Measurements from ENCODE around the gene MYL1.

MYL1 gene

GRCh38 chr2:210267698-210268097 is 47.3 kb downstream of the MYL1 start:
- no peak for DNase-seq (ENCODE audit: low read depth in 2 of 2)

DNA sequence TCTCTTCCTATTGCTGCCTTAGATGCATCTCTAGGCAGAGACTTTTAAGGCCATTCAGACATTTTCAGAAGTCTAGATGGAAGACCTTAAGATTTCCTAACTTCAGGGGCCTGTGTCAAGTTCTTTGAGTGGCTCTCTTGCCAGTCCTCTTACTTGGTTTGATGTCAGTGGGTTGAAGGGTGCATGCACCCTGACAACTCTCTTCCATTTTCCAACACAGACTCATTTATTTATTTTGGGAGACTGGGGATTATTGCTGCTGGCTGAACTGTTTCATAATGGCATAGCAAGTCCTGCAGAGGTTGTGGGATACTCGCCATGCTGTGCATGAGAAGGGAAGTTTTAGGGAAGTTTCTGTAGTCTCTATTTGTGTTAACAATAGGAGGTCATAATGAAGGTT is 50.7 kb downstream of the MYL1 start:
- DNase-seq (ENCODE audit: low read depth in 2 of 2), result no peak

DNA sequence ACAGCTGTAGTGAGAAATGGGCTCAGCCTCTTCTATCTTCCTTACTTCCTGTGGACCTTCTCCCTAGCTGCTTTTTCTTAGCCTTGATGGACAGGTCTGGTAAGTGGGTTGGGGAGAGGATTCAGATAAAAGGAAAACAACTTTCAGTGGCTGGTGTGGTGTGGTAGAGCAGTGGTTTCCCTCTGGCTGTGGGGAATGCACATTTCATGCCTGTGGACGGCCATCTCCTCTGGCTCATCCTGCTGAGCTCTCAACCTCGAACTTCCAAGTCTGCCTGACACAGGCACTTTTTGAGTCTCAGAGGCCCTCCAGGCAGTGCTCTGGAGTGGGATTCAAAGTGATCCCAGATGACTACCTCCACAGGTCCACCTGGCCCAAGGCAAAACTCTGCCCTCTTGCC is 51.1 kb downstream of the MYL1 start:
- DNase-seq (ENCODE audit: low read depth in 2 of 2), result no peak

DNA sequence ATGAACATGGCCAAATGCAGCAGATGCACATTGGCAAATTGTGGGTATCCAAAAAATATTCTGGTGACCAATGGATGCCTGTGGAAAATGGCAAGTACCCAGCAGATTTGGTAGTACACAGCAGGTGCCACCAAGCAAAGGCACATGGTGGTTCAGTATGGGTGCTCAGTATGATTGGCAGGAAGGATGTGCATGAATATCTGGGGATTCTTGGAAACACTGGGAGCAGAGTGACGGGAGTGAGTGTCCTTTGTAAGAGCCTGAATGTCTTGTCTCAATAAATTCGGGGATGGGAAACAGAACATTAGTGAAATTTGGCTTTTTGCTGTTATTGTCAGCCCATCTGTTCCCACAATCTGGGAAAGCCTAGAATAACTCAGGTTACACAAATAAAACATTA is 52.9 kb downstream of the MYL1 start:
- no peak for DNase-seq (ENCODE audit: low read depth in 2 of 2)

DNA sequence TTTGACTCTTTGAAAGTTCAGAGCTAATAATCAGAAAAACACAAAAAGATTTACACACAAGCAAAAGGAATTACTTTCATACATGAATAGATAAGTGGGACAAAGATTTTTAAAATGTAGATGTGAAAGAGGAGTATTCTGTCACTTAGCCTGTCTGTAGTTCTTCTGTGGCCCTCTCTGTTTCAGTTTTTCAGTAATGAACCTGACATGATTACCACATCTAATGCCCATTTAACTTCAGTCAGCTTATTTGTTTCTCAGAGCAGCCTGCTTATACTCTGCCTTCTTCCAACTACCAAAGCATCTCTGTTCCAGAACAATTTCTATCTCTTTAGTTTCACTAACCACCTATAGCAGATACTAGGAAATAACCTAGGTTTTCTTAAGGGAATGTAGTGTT is 55.3 kb downstream of the MYL1 start:
- DNase-seq (ENCODE audit: low read depth in 2 of 2), result no peak

GRCh38 chr2:210252699-210253606 is 62.0 kb downstream of the MYL1 start:
- DNase-seq (ENCODE audit: low read depth in 2 of 2), result no peak

DNA sequence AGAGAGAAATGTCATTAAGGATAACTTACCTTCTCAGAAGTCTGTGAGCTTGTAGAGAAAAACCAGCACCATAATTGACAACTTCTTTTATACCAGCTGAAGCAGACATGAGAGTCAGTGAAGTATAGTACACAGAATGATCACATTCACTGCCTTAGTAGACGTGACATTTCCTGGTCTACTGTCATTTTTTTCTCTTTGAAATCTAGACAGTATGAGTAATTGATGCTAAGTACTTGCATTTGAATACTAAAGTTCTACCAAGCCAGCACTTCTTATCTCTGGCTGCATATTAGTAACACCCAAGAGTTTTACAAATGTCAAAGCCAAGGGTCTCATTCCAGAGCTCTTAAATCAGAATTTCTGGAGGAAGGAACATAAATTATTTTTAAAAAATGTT is 64.4 kb downstream of the MYL1 start:
- DNase-seq (ENCODE audit: low read depth in 2 of 2), result no peak

Data from stimulated activated CD8-positive, alpha-beta memory T cell treated with anti-CD3 and anti-CD28 coated beads, Interleukin-2, amount 100 ng/mL, for 48 hours (primary cell).